Measurements from ENCODE around the gene VAPB.

Gene VAPB

DNA sequence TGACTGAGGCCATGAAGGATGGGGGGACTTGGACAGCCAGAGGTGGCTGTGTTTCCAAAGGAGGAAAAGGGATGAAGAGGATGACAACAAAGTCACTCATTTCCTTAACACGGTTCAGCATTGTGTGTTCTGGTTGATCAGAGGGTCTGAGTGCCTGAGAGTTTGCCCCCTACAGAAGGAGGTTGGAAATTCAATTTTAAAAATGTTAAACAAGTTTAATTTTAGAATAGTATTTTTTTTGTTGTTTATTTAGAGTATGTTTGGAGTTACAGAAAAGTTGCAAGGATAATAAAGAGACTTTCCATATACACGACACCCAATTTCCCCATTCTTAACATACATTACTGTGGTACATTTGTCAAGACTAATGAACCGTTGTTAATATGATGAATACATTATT lies 10.3 kb upstream of the VAPB start:
- DNase-seq = no peak

DNA sequence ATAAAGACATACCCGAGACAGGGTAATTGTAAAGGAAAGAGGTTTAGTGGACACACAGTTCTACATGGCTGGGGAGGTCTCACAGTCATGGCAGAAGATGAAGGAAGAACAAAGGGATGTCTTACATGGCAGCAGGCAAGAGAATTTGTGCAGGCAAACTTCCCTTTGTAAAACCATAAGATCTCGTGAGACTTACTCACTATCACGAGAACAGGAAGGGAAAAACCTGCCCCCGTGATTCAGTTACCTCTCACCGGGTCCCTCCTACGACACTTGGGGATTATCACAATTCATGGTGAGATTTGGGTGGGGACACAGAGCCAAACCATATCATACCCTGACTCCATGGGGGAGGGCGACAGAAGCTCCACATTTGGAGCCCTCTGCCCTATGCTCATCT lies 7.4 kb upstream of the VAPB start:
- no peak for DNase-seq

DNA sequence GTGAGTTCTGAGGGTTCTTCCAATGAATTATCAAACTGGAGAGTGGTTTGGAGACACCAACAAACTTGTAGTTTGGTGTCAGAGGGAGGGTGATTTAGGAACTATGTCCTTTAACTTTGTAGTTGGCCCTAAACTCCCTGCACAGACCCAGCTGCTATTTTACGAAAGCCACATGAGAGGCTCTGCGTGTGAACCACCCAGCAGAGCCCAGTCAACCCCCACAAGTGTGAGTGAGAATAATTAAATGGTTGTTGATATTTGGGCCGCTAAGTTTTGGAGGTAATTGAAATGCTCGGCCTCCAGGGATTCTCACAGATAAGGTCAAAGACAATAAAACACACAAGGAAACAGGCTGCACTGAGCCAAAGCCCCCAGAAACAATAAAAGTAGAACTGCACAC lies 6.9 kb upstream of the VAPB start:
- DNase-seq = no peak

DNA sequence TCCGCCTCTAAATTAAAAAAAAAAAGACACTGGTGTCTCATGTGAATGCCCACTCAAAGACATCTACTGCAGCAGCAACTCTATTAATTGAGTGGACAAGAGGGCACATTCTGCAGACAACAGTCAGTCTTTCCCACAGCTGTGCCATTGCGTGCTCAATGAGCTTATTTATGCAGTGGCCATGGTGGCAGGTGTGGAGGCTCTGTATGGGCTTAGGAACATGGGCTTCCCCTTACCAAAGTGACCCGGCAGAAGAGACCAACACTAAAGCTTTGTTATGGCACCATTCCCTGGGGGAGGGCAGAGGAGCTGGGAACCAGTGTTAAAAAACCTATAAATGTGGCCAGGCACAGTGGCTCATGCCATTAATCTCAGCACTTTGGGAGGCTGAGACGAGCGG lies 4.2 kb upstream of the VAPB start:
- no peak for DNase-seq

DNA sequence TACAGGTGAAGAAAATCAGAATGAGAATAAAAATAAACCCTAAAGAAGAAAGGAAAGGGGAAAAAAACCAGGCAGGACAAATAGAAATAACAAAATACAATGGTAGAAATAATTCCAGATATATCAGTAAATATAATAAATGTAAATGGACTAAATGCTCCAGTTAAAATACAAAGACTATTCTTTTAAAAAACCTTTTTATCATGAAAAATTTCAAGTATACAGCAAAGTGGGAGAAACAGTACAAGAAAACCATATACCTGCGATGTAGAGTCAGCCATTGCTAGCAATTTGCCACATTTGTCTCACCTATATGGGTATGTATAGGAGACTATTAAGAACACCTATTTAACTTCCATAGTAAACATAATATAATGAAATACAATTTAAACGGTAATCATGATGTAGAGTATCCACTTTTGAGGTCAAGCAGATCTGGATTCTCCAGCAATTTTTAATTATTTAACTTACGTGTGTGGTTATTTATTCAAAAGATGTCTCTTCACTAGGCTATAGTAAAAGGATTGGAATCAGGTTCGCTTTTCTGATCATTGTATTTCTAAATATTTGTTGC lies 914 bp upstream of the VAPB start:
- DNase-seq = no peak

DNA sequence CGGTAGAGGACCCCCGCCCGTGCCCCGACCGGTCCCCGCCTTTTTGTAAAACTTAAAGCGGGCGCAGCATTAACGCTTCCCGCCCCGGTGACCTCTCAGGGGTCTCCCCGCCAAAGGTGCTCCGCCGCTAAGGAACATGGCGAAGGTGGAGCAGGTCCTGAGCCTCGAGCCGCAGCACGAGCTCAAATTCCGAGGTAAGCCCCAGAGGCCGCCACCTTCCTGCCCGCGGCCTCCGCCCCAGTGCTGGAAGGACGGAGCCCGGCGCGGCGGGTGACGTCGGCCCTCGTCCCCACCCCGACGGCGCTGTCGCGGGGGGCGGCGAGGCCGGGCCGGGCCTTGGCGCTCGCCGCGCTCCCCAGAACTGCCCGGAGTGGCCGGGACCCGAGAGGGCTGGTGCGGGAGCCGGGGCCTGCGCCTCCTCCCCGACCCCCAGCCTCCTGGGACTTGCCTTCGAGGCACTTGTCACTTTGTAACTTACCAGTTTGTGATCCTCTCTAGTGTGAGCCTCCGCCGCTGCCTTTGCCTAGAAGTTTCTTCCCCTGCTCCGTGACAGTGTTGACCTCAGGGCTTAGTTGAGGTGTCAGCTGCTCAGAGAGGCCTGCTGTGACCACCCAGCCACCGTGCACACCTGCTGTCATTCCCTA lies 417 bp downstream of the VAPB start:
- DNase-seq = peak in 1 of 2 experiments; percentile 27

DNA sequence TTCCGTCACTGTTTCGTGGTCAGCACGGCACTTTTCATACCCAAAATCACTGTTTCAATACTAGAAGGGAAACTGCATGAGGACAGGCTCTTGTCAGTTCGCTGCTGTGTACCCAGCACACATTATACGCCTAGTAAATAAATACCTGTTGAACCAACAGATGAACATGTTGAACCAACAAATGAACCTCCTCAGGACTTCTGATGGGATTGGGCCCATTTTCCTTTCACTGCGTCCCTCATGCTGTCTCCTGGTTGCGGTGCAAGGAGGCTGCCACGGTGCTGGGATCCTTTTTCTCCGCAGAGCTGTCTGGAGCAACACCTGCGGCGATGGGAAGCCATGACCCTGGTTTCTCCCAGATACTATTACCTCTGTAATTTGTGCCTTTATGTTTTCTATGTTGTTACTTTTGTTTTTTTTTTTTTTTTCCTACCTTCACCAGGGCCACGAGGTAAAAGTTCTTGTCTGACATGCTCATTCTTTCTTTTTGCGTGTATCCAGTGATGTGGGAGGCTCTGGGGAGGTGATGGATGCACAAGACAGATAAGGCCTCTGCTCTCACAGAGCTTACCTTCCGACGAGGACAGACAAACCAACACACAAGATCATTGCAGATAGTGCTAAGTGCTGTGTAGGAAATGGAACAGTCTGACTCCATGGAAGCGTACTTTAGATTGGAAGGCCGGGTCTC lies 1.1 kb downstream of the VAPB start:
- no peak for DNase-seq

DNA sequence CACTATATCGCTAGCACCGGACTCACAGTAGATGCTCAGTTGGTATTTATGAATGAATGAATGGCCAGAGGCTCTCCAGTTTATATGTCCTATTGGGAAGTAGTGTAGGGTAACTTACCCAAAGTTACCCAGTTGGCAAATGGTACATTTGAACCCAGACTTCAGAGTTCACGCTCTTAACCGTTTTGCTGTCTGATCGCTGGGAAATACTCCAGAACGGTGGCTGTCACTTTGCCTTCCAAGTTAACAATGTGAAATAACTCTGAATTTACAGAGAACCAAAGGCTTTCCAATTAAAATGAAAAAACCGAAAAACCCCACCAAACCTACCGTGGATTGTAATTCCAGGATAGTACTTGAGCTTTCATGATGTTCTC lies 1.6 kb downstream of the VAPB start:
- no peak for DNase-seq

DNA sequence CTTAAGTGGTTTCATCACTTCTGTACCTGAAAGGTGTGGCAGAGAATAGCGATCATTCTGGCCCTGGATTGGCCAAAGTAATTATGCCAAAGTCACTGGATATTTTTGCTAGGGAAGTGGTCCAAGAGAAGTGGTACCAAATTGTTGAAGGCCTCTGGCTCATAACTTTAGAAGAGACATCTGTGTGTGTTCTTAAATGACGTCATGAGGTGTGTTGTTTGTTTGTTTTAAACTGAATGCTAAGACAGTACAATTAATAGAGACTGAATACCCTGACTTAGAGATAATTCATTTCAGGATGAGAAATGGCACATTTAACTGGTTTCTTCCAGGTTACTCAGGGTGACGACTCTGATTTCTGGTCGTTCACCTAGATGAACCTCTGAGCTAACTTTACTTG lies 3.3 kb downstream of the VAPB start:
- DNase-seq = no peak

DNA sequence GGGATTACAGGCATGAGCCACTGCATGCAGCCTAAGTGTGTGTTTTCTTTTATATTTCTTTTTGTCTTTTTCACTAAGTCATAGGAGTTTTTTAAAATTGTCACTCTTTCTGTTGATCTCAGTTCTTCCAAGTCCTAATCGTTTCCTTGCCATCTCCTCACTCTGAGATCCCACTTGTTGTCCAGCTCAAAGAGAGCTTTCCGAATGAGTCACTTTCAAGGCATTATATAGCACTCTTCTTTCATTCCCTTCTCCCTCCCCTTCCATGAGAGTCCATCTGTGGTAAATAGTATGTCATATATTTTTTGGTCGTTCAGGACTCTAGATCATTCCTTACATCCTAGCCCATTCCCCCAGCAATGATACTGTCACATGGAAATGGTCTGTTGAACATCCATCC lies 4.3 kb downstream of the VAPB start:
- no peak for DNase-seq

DNA sequence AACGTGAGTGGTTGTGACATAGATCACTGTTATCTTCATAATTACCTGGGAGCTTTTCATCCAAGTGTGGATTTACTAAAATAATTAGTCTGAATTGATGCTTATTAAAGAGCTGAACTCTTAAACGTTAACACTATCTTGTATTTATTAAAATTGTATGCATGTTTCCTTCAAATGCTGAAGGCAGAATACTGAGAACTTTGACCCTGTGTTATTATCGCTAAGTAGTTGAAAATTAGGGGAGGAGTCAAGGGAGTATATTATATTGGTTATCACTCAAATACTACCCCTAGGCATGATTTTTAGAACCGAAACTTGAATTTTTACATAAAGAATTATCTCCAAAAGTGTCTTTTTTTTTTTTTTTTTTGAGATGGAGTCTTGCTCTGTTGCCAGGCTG lies 5.8 kb downstream of the VAPB start:
- no peak for DNase-seq

DNA sequence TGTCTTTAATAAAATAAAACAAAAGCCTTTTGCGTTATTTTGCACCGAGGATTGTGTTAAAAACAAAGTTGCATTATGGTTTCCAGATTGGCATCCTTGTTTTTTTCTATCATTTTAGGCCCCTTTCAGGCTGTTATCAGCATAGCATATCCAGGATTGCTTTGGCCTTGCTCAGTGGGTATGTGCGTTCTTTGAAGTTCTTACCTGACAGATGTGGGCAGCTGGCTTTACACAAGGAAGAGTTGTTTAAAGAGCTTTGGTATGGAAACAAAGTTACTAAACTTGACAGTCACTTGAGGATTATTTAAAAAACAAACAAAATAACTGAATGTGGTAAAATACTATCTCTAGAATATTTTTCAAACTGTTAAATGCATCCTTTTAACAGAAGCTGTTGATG lies 6.6 kb downstream of the VAPB start:
- no peak for DNase-seq

DNA sequence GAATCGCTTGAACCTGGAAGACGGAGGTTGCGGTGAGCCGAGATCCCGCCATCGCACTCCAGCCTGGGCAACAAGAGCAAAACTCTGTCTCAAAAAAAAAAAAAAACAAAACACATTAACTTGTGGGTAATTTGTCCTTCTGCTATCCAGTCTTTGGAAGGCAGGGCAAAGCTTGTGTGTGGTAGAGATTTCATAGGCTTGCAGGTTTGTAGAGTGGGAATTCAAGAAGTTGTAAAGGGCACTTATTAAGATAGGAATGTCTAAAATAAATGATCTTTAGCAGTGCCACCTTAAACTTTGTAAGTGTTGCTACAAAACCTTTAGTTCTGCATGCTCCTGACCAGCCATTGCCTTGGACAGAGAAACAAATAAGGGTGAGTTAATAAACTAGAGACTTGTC lies 8.4 kb downstream of the VAPB start:
- no peak for DNase-seq

DNA sequence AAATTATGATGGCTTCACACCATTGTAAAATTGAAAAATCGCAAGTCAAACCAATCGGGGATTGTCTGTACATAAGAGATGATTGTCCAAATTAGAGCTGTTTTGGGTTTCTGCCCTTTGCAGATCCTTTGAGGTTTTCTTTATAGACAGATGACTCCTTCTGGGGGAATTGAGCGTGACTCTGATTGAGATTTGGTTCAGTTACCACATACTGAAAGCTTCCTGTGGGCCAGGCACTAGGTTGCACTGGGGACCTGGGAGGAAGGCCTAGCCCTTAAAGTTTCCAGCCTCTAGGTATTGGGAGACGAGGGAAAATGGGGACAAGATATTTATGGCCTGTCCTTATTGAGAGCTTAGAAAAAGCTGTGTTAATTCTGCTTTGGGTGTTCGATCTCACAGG lies 9.2 kb downstream of the VAPB start:
- DNase-seq = no peak

DNA sequence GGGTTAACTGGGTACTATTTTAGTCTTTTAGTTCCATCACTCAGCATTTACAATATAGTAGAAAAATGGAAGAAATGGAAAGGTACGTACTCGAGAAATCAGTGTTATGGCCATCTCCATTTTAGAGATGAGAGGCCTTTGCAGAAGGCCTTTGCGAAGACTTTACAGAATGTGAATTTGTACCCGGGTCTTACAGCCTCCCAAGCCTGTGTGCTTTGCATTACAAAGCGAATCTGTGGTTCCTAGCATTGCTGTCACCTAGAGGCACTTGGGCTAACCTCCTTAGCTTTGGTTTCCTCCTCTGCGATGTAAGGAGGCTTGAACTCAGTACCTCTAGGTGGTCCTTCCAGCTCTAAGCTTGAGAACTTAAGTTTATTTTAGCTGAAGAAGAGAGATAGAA lies 10.9 kb downstream of the VAPB start:
- DNase-seq = no peak

DNA sequence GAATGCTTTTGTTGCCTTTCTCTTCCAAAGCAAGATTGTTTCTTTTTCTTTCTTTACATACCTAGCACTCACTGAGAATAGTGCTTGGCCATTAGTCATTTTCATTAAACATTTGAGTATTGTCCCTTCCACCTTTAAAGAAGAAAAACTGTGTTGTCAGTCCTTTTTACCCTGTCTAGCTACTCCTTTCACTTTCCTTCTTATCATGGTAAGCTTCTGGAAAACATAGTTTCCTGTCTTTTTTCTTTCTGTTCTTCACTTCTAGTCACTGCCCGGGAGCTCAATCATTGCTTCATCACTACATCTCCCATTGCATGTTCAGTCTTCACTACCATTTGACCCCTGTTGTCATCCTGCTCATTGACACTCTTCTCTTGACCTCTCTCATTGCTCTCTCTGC lies 12.1 kb downstream of the VAPB start:
- no peak for DNase-seq

DNA sequence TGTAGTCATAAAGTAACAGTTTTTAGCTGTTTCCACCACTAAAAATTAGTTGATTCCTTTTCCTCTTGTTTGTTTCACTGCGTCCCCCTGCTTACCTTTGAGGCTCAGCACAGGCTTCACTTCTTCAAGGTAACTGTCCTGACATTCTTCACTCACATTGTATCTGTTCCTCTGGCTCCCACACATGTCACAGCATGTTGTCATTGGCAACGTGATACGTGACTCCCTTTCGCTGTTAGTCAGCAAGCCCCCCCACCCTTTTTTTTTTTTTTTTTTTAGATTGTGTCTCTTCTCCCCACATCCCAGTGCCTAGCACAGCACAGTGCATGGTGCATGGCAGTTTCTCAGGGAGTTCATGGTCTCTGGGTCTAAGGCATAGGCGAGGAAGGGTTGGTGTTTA lies 13.3 kb downstream of the VAPB start:
- DNase-seq = peak in 1 of 2 experiments; percentile 12

DNA sequence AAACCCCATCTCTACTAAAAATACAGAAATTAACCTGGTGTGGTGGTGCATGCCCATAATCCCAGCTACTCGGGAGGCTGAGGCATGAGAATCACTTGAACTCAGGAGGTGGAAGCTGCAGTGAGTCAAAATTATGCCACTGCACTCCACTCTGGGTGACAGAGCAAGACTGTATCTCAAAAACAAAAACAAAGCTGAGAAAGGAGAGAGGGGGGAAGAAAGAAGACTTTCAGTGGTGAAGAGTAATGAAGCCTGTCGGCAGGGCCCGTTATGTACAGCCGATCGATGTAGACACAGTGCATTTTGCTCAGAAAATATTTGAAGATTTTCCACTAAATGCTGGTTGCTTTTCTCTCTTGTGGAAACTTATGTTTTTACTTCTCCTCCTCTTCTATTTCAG lies 13.8 kb downstream of the VAPB start:
- no peak for DNase-seq

DNA sequence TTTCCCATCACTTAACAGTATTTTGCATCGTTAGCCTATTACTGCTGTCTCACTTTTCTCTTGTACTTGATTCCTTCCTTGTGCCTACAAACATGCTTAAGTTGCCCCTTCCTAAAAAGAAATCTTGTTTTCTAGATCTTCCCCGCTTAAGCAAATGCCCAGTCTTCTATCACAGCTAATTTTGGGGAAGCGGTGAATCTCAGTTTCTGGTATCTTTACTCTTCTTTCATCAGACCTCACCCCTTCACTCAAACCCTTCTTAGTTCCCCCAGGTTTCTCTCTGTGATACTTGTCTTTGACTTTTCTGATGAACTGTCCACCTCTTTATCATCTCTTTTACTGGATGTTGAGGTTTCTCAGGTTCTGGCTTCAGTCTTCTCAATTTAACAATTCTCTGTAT lies 14.2 kb downstream of the VAPB start:
- no peak for DNase-seq

DNA sequence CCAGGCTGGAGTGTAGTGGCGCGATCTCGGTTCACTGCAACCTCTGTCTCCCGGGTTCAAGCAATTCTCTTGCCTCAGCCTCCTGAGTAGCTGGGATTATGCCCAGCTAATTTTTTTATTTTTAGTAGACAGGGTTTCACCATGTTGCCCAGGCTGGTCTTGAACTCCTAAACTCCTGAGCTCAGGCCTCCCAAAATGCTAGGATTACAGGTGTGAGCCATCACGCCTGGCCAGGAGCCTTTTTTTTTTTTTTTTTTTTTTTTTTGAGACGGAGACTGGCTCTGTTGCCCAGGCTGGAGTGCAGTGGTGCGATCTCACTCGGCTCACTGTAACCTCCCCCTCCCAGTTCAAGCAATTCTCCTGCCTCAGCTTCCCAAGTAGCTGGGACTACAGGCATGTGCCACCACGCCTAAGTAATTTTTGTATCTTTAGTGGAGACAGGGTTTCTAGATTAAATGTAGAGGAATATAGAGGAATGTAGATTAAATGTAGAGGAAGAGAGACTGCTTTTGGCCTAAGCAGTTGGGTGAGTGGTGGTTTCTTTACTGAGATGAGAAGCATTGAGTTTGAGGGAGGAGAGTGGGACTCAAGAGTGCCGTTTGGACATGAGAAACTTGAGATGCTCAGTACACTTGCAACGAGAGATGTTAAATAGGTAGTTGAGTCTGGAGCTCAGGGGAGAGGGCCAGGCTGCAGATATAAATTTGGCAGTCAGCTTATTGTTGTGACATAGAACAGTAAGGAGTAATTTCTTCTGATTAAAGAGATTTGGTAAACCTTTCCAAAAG lies 16.7 kb downstream of the VAPB start:
- no peak for DNase-seq

DNA sequence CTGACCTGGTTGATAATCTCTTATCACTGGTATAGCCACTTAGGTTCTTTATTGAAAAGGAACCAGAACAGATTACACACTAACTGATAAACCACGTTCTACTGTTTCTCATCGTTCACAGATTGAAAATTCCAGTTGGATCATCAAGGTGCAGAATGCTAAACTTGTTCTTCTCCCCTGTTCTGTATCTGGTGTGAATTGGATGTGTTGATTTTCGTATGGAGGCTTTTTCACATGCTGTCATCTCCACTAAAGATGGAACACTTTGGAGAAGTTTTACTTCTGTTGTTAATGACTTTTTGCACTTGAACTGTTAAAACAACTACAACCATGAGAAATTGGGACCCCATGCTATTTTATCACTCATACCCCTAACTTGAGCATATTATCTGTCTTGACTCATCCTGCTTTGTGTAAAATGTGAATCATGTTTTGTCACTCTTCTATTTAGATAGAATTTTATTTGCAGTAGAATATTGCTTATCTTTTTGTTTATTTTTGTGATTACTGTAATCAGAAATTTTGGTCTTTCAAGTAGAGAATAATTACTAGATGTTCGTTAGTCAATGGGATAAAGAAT lies 17.5 kb downstream of the VAPB start:
- DNase-seq = no peak

DNA sequence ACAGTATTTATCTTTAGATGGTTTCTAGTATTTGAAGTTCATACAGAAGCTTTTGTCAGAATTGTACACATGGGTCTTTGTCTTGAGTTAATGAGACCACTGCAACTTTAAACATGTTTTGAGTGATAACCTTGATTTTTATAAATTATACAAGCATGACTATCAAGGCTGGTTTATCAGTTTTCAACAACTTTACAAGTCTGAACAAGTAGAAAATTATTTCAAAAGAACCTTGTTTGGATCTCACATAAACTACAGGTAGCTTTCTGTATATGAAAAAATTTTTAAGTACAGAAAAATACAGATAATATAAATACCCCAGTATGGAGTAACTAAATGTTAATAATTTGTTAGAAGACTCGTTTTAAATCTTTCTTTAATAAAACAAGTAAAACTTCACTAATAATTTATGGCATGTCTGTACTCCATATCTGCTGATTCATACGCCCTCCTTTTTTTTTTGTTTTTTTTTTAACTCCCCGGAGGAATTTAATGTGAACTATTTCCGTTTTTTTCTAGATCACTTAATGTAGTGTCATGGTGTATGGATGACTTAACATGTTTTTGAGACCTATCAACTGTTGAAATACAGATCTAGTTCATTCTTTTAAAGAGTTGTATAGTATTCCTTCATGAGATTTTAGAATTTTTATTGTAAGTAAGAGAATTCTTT lies 18.3 kb downstream of the VAPB start:
- no peak for DNase-seq

DNA sequence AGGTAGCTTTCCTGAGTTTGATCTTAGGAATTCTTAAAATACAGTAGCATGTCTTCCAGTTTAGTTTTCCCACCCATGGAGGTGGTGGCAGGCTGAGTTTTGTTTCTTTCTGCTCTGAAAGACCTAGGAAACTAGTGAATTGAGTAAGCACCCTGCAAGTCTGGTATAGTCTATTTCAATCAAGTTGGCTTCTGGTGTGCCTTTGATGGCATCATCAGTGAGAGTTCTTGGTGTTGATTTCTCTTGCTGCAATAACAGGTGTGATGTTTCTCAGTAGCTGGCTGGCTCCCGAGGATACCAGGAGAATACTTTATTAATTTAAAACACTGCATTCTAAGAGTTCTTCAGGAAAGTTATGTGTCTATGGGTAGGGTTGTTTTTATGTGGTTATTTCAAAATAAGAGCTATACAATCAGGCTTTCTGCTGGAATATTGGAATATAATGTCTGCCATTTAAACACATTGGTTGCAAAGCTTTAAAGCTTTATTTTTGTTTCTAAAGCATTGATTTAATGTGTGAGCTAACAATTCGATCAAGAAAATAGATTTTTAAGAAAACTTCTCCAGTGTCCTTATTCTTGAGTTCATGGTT lies 19.0 kb downstream of the VAPB start:
- DNase-seq = no peak

All from stimulated activated CD4-positive, alpha-beta T cell treated with anti-CD3 and anti-CD28 coated beads, Interleukin-4, amount 100 ng/mL, for 4 hours (primary cell).